HG03175 (cell line): Measurements from ENCODE around the gene RAC3.
A peak's percentile ranks its signal among the peaks of the same experiment; 100 is the strongest.
"Not testable (repeated sequence)": the region's sequence is repeated elsewhere in the genome, so short reads cannot be mapped to it uniquely, and the experiment has no call there.

ENCODE experiments used
- ATAC-seq: cut with Tn5 transposase; IDR thresholded peaks from one replicate; pipeline ENCODE4 v1.9.1; 2021; ENCODE audit warnings: mild to moderate bottlenecking, moderate library complexity; ENCODE audit not compliant: unreplicated experiment

RAC3 gene

DNA sequence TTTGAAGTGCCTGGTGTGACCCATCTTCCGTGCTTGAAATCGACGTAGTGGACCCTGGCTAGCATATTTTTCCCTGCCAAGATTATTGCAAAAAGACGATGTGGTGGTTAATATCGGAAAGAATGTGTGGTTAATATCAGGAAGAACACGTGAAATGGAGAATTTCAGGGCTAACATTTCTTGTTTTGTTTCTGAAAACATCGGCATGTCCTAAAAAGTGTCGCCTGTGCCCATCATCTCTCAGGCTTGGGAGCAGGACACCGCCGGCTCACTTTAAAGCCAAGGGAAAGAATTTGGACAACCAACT, 6.4 kb downstream of the RAC3 start:
- no peak for ATAC-seq

DNA sequence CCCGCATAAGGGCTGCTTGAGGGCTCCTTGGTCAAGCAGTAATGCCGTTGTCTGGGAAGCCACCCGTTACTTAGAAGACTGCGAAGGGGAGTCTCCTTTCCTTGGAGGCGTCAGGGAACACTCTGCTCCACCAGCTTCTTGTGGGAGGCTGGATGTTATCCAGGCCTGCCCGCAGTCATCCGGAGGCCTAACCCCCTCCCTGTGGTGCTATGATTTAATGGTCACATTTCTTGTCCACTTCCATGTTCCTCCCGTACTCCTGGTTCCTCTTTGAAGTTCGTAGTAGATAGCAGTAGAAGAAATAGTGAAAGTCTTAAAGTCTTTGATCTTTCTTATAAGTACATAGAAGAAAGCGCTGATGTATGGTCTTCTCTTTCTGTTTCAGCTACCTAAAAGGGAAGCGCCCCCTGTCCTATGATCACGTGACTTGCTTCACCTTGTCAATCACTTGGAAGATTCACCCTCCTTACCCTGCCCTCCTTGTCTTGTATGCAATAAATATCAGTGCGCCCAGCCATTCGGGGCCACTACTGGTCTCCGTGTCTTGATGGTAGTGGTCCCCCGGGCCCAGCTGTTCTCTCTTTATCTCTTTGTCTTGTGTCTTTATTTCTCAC, 7.4 kb downstream of the RAC3 start:
- not testable (repeated sequence) for ATAC-seq

DNA sequence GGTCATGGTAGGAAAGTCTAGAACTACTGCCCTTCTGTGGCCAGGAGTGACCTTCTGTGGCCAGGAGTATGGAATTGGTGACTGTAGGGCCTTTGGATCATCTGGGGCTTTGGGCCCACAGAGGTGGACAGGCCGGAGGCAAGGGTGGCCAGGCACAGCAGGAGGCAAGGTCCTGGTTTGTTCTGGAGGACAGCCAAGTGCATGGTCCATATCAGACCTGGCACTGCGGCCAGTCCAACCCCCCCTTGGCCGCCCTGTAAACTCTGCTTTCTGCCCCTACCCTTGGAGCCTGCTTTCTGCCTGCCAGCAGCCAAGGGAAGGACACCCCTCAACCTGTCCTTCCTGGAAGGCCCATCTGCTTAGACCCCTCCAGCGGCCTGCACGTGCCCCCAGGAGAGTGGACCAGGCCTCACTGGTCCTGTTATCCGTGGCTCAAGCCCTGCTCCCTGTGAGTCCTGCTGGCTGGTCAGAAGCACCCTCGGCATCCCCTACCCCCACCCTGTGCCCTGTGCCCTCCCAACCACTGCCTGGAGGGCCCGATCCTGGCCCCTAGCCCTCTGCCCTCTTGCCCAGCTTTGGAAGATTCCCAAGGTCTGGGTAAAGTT, 8.3 kb downstream of the RAC3 start:
- no peak for ATAC-seq

DNA sequence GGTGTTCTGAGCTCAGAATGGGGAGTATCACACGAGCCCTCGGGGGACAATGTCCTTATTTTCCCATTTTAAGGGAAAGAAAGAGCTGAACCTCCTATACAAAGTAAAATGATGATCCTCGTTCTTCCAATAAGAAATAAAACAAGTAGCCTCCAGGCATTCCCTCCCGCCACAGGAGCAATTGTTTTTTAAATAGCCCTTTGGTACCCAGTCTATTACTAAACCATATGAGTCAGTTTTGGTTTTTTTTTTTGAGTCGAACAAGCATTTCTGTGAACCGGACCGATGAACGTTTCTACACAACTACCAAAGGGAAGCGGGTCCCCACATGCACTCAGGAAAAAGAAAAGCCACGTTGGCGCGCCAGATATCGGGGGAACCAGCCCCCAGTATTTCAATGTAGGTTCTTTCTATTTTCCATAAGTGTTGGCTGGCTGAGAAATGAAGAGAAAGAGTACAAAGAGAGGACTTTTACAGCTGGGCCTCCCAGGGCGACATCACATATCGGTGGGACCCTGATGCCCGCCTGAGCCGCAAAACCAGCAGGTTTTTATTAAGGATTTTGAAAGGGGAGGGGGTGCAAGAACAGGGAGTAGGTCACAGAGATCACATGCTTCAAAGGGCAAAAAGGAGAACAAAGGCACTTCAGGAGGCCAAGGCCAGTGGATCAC, 9.8 kb downstream of the RAC3 start:
- no peak for ATAC-seq

DNA sequence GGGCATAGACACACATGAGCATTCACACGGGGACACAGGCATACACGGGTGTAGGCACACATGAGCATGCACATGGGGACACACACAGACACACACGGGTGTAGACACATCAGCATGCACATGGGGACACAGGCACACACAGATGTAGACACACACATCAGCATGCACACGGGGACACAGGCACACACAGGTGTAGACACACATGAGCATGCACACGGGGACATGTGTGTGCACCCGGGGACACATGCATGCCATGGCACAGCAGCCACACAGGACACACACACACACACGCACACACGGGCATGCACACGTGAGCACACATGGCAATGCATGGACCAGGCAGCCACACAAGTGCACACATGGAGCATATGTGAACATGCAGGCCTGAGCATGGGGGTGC, 11.2 kb downstream of the RAC3 start:
- ATAC-seq, result no peak

DNA sequence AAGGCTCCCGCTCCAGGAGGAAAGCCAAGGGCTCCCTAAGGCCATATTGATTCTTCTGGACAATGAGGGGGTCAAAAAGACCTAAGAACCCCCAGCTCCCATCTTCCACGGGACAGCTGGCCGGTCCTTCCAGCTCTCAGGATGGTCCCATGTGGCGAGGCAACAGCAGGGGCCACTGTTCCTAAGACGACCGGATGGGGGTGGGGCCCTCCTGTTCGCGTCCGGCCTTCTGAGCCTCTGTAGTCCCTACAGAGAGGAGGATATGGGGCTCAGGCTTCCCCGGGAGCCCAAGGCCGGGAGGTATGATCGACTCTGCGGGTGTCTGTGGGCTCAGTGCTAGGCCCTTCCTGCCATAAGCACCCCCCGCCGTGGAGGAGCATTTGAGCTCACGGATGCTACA, 12.0 kb downstream of the RAC3 start:
- no peak for ATAC-seq

DNA sequence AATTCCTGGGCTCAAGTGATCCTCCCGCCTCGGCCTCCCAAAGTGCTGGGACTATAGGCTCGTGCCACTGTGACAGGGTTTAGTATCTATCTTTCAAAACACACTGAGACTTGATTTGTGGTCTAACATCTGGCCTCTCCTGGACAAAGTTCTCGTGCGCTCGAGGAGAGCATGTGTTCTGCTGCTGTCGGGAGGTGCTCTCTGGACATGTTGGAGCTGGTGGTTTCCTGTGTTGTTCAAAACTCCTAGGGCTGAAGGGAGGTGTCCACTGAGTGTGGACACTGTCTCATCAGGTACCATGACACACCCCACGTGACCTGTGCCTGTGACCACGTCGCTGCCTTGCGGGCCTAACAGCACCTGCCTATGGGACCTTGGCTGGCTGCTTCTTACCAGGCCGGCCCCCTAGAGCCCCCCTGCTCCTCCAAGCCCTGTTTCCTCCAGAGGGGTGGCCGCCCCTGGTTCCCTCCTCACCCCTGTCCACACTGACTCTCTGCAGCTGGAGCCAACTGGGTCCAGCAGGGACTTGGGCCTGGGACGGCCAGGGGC, 14.5 kb downstream of the RAC3 start:
- no peak for ATAC-seq

DNA sequence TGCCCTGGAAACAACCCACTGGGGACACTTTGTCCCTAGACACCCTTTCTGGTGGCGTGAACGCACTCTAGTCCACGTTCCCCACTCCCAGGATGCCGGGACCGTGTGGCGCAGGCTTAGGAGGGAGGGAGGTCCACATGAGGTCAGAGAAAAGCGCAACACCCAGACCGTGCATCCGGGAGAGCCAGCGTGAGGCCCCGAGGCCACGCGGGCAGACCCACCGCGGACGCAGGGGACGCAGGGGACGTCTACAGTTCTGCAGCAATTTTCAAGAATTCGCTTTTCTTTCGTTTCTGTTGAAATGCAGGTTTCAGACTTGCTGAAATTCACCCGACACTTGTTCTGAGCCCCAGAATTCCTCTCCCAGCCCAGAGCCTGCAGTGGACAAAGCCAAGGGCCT, 15.4 kb downstream of the RAC3 start:
- ATAC-seq, result no peak

DNA sequence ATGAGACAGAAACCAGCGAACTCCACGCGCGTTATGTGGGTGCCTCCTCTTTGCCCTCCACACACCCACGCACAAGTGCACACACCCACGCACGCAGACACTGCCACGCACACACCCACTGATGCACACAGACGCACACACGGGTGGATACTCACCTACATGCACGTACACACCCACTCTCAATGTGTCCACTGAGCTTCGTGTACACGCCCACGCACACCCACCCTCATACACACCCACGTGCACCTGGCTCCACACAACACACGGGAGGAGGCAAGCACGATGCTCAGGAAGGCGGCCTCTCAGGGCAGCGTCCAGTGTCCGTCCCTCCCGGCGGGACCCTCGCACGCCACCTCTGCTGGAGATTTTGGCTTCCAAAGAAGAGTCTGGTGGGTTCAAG, 15.9 kb downstream of the RAC3 start:
- ATAC-seq, result no peak

DNA sequence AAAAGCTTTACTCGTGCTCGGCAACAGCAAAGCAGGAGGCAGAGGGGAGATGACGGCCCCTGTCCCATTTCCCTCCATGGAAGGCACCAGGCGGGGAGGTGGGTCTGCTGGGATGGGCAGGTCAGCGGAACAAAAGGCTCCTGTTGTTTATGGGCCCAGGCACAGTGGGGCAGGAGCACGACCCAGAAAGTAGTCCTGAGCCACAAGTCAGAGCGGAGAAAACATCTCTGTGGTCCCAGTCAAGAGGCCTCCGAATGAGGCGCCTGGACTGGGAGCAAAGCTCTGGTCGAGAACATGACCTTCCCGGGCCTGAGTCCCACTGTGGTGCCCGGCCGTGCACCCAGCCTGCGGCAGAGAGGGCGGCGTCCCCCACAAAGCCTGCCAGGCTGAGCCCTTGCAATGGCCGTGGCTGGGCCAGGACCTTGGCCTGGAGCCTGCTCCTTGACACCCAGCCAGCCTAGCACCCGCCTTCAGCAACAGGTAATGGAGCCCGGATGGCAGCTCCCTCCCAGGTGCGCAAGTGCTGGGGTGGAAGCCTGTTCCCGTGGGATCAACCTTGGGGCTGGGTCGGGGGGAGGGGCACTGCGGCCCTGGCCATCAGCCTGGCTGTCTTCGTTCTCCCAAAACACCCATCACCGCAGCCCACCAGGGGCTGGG, 16.6 kb downstream of the RAC3 start:
- no peak for ATAC-seq

DNA sequence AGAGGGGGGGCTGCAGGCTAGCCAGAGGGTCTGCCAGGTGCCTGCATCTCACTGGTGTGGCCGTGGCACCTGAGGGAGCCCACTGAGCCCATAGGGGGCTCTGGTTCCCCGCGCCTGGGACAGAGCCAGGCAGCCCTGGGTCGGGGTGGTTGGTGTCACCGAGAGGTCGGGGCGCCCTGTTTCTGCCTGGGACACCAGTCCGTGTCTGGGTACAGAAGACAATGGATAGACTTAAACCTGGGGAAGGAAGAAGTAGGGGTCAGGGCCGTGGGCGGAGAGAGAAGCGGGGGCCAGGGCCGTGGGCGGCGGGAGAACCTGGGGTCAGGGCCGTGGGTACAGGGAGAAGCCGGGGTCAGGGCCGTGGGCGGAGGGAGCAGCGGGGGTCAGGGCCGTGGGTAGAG, 17.1 kb downstream of the RAC3 start:
- no peak for ATAC-seq

DNA sequence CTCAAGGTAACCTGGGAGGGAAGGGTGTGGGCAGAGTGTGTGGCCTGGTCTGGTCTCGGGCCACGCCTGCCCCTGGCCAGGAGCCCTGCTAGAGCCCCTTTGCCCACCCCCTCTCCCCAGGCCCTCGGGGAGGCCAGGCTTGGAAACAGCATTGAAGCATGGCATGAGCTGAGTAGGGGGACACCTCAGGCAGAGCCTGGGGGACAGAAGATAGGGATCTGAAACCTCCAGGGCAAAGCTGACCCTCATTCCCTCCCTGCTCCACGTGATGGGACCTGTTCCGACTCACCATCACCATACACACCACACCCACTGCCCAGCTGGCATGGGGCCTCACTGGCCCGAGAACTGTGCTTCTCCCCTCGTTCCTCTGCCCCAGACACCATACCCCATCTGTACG, 17.6 kb downstream of the RAC3 start:
- no peak for ATAC-seq

DNA sequence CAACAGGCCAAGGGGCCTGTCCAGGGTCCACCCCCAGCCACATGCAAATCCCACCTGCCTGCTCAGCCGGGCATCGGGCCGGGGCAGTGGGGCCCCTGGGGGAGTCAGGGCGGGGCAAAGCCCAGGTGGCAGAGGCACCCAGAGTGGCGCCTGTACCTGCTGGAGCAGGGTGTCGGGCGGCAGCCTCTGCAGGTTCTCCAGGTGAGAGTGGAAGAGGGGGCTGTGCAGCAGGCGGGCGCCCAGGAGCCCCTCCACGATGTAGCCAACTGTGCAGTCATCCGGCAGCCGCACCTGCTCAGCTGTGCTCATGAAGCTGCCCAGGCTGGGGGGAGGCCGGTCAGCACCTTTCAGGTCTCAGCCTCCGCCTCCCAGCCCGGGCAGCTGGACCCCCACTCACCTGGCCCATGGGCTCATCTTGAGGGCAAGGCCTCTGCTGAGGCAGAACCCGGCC, 18.1 kb downstream of the RAC3 start:
- ATAC-seq, result no peak

DNA sequence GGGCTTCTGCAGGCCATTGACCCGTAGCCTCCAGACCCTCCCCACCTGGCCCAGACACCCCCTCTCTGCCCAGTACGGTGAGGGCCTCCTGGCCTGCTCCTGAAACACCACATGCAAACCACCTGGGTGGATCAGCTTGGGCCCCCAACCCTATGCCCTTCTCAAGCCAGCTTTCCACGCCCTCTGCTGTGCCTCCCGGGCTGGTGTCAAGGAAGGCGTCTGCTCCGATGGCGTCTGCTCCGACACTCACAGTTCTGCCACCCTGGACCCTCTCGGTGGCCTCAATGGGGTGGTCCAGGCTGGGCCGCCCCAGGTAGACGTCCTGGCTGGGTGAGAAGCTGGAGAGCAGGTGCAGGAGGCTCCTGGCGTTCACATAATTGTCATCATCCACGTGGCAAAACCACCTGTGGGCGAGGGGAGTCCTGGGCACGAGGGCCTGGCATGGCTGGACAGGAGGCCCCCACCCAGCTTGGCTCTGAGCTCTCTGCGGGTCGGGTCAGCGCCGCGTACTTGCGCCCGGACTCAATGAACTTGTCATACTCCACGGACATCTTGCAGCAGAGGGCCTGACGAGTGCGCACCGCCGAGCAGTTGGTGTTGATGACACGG, 18.8 kb downstream of the RAC3 start:
- no peak for ATAC-seq

DNA sequence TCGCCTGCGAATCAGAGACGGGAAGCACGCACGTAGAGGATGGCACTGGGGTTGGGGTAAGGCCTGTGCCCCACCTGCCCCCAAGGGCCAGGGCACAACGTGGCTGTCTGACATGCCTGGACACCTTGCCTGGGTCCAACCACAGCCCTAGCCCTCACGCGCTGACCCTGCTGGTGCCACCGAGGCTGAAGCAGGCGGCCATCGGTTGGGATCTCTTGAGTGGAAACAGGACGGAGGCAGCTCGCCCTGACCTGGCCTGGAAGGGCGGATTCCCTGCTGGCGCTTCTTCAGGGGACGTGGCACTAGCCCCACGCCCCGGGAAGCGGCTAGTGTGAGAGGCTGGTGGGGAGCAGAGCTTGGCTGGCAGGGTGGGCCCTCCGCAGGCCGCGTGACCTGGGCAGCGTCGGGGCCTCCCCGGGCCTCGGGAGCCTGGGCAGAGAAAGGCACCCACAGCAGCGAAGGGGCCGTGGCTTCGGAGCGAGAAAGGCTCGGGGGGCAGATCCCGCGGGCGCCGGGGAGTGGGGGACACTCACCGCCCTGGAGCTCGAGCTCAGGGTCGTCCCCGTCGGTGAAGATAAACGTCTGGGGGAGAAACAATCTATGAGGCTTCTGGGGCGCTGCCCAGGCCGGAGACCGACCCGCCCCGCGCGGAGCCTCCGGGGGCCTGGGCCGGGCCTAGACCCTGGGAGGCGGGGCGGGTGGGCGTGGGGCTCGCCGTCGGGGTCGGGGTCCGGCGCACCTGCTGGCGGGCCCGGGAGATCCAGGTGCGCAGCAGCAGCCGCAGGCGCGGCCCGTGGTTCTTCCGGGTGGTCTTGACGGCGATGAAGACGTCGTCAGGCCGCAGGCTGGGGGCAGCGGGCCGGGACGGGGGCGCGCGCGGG, 19.5 kb downstream of the RAC3 start:
- ATAC-seq, result peak; percentile 12

DNA sequence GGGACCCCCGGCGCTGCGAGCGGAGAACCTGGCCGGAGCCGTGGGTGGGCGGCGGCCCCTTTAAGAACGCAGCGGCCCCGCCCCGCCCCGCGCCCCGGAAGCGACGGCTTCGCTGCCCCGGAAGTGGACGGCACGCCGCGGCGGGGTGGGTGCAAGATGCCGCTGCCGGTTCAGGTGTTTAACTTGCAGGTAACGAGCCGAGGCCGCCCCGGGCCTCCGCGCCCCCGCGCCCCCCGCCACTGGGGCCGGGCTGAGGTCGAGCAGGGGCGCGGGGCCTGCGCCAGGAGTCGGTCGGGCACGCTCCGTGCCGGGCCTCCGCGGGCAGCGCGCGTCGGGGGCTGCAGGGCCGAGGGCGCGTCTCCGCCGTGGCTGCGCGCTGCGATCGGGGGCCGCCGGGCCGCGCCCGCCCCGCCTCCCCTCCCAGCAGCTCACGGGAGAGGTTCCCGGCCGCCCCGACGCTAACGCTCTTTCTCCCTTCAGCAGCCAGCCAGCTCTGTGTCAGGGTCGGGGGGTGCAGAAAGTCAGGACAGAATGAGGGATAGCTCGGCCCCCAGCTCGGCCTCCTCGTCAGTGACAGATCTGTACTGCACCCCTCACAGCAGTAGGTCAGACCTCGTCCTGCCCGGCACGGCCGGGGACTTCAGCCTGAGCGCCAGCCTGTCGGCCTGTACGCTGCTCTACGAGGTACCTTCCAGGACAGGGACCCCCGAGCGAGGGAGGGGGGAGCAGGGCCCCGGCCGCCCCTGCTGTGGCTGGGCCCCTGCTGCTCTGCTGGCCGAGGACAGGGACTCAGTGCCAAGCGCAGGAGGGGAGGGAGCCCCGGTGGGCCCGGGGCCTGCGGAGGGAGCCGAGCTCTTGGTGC, 20.5 kb downstream of the RAC3 start, which contains the start of the genes GPS1 and RFNG:
Gene GPS1 (plus strand): TSS at position 123 of the 862 bp plus-strand sequence. CDS start 34 bp downstream, at position 157.
Gene RFNG (minus strand): TSS at position 36 of the 862 bp plus-strand sequence. CDS start 45 bp downstream, outside the sequence.
- peak; percentile 54 for ATAC-seq

DNA sequence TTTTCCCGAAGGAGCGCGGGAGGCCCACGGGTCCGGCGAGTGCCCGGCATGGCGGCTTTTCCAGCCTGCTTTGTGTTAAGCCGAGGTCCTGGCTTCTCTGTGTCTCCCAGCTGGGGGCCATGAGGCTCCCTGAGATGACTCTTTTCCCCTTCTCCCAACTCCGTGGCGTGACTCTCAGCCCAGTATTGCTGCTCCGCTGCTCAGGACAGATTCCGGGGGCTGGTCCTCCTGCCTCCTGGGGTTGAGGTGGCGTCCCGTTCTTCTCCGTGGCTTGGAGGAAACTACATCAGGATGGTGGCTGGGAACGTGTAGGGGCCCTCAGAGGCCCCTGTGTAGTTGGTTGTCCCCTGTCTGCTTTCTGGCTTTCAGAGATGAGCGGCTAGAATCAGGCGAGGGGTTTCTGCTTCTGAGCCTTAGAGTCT, 21.2 kb downstream of the RAC3 start:
- ATAC-seq, result no peak

DNA sequence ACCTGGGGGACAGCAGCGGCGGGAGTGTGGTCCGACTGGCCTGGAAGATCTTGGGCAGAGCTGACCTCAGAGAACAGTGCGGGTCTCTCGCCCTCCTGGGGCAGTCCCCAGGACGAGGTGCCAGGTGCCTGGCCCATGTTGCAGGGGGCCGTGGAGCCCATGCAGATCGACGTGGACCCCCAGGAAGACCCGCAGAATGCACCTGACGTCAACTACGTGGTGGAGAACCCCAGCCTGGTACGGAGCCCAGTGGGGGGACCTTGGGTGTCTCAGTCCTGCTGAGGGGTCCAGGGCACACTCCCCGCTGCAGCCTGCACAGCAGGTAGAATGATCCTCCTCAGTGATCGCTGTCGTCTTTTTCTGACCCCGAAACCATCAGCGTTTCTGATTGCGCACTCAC, 21.7 kb downstream of the RAC3 start:
- no peak for ATAC-seq

DNA sequence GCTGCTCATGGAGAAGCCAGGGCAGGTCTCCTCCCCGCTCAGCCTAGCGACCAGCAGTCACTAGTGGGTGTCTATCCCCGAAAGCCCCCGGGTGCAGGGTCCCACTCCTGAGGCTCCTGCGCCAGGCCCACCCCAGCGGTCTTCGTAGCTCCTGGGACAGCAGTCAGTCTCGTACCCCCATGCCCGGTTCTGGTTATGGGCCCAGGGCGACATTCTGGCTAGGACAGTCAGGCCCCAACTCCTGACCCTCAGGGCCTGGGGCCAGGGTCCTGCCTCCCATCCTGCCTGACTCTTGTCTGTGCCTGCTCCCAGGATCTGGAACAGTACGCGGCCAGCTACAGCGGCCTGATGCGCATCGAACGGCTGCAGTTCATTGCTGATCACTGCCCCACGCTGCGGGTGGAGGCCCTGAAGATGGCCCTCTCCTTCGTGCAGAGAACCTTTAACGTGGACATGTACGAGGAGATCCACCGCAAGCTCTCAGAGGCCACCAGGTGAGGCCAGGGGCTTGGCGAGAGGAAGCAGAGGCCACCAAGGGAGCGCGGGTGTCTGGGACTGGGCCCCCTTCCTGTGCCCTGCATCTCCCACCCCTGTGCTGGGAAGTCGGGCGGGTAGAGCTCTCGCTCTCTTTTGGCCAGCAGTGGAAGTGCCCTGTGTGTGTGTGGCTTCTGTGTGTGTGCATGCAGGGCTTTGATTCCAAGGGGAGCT, 22.2 kb downstream of the RAC3 start:
- no peak for ATAC-seq
